ENCODE results near the gene PDE4C. TPM values are rescaled to one million over a fixed set of nuclear protein-coding genes. Genes with fewer than 3 reads are reported as not detected.

The PDE4C gene
- total RNA-seq, 1 donor from 2014 or later = 1.4 TPM

DNA sequence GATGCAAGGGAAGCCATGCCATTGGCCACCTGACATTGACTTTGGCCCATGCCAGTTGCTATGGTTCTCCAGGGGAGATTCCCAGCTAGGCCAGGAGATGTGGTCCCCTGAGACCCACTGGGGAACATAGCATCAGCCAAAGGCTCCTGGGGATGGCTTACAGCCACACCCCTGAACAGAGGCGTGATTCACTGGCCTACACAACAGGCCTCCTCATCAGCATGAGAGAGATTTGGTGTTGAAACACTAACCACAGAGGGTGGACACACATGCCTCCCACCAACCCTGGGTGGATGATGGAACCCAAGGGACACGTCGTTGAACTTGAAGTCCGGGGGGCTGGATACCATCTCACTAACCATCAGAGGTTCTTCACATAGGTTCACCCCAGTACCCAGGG lies 33.7 kb upstream of the PDE4C start:
- no peak for TF ChIP-seq CTCF (IDR thresholded peaks at IDR 0.05; ENCODE audit: unreplicated experiment)
- no peaks in the 10 kb centered on the region for H3K9me3 Mint-ChIP-seq
- peaks cover 4% of the 10 kb centered on the region for H3K27me3 Mint-ChIP-seq (ENCODE audit: low read depth)
- no peak overlapping the region for H3K4me3 Mint-ChIP-seq
- H3K4me1 Mint-ChIP-seq = no peaks in the 10 kb centered on the region
- peaks cover 10% of the 10 kb centered on the region for H3K36me3 Mint-ChIP-seq
- no peak overlapping the region for H3K27ac Mint-ChIP-seq
- DNase-seq (ENCODE audit: low spot score in 2 of 2, unreplicated experiment in 2 of 2) = no peak

- Mint-ChIP-seq H3K4me3 (no peak overlapping the region), H3K36me3 (peaks cover 8% of the 10 kb centered on the region), H3K9me3 (no peaks in the 10 kb centered on the region), H3K4me1 (no peaks in the 10 kb centered on the region), H3K27me3 (ENCODE audit: low read depth) (peaks cover 22% of the 10 kb centered on the region), H3K27ac (no peak overlapping the region)
- no peak for TF ChIP-seq CTCF (IDR thresholded peaks at IDR 0.05; ENCODE audit: unreplicated experiment)
- no peak for DNase-seq (ENCODE audit: low spot score in 2 of 2, unreplicated experiment in 2 of 2)
Observed at GRCh38 chr19:18257503-18258470, 31.5 kb upstream of the PDE4C start.

GRCh38 chr19:18254546-18255503 lies 28.6 kb upstream of the PDE4C start:
- Mint-ChIP-seq H3K27me3 (ENCODE audit: low read depth) (peaks cover 30% of the 10 kb centered on the region), H3K4me3 (no peak overlapping the region), H3K27ac (no peak overlapping the region), H3K4me1 (no peaks in the 10 kb centered on the region), H3K9me3 (no peaks in the 10 kb centered on the region), H3K36me3 (peaks cover 3% of the 10 kb centered on the region)
- TF ChIP-seq CTCF (IDR thresholded peaks at IDR 0.05; ENCODE audit: unreplicated experiment) = no peak
- DNase-seq (ENCODE audit: low spot score in 2 of 2, unreplicated experiment in 2 of 2) = no peak

DNA sequence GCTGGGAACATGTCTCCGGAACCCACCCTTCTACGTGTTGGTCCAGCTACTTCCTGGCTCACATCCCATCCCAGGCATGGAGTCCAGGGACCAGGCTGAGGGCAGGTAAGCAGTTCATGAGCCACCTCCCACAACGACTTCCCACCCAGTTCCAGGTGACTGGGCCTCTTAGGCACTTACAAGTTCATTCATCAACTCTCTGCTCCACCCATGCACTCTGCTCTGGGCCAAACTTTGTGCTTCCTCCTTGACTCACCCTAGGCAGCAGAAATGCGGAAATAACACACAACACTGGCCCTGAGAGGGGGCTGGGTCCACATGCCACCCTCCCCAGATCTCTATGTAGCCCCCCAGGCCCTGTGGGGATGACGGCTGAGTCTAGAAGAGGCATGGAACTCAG lies 27.5 kb upstream of the PDE4C start:
- no peak overlapping the region for H3K4me3 Mint-ChIP-seq
- no peaks in the 10 kb centered on the region for H3K4me1 Mint-ChIP-seq
- H3K27me3 Mint-ChIP-seq (ENCODE audit: low read depth) = peaks cover 30% of the 10 kb centered on the region
- H3K27ac Mint-ChIP-seq = no peak overlapping the region
- no peaks in the 10 kb centered on the region for H3K9me3 Mint-ChIP-seq
- TF ChIP-seq CTCF (IDR thresholded peaks at IDR 0.05; ENCODE audit: unreplicated experiment) = no peak
- no peak for DNase-seq (ENCODE audit: low spot score in 2 of 2, unreplicated experiment in 2 of 2)
- H3K36me3 Mint-ChIP-seq = peaks cover 3% of the 10 kb centered on the region

GRCh38 chr19:18253130-18253529 lies 26.9 kb upstream of the PDE4C start:
- peaks cover 30% of the 10 kb centered on the region for H3K27me3 Mint-ChIP-seq (ENCODE audit: low read depth)
- no peaks in the 10 kb centered on the region for H3K9me3 Mint-ChIP-seq
- H3K4me3 Mint-ChIP-seq = no peak overlapping the region
- DNase-seq (ENCODE audit: low spot score in 2 of 2, unreplicated experiment in 2 of 2) = no peak
- H3K27ac Mint-ChIP-seq = no peak overlapping the region
- H3K36me3 Mint-ChIP-seq = peaks cover 3% of the 10 kb centered on the region
- H3K4me1 Mint-ChIP-seq = peaks cover 1% of the 10 kb centered on the region
- no peak for TF ChIP-seq CTCF (IDR thresholded peaks at IDR 0.05; ENCODE audit: unreplicated experiment)

Measured in mesothelial cell of epicardium (in vitro differentiated cells).